ENCODE measurements around the gene YLPM1.

YLPM1 gene

GRCh38 chr14:74875204-74875603, 112.1 kb downstream of the YLPM1 start:
- Histone ChIP-seq H3K9me2 (replicated peaks; ENCODE audit: low read depth, low read length) (no peaks in the 10 kb centered on the region), H3K9me3 (ENCODE audit: insufficient read depth, low read depth, low read length) (no peaks in the 10 kb centered on the region), H3K79me2 (ENCODE audit: insufficient read depth, low read length) (no peaks in the 10 kb centered on the region), H3K4me2 (ENCODE audit: low read depth, low read length, poor library complexity, severe bottlenecking) (peak overlapping the region; percentile 66), H3K9ac (ENCODE audit: low read depth, low read length, poor library complexity, severe bottlenecking) (no peak overlapping the region), H2AFZ (ENCODE audit: low read length) (no peak overlapping the region), H3K27me3 (ENCODE audit: insufficient read depth, low read length, poor library complexity, severe bottlenecking) (no peaks in the 10 kb centered on the region), H3F3A (ENCODE audit: low read depth) (no peaks in the 10 kb centered on the region), H3K4me1 (ENCODE audit: insufficient read depth, low read length, poor library complexity, severe bottlenecking) (peaks cover 16% of the 10 kb centered on the region), H3K4me3 (ENCODE audit: low read length, poor library complexity, severe bottlenecking) (peak overlapping the region; percentile 65), H3K36me3 (ENCODE audit: insufficient read depth, low read length) (no peaks in the 10 kb centered on the region), H4K20me1 (ENCODE audit: insufficient read depth, low read length, poor library complexity, severe bottlenecking) (no peaks in the 10 kb centered on the region)
- TF ChIP-seq EZH2phosphoT487 (IDR thresholded peaks at IDR 0.05; ENCODE audit: borderline replicate concordance) (no peak), CTCF (conservative IDR thresholded peaks at IDR 0.05; ENCODE audit: low read length) (no peak)

GRCh38 chr14:74875941-74876913, 113.1 kb downstream of the YLPM1 start, which contains the start of gene PROX2:
PROX2 (minus strand) TSS chr14:74876145; CDS start chr14:74863834, 12,311 bp downstream.
- peak within 1 kb of the TSS; percentile 65 for H3K4me3 ChIP-seq (ENCODE audit: low read length, poor library complexity, severe bottlenecking)
- H3K4me1 ChIP-seq (ENCODE audit: insufficient read depth, low read length, poor library complexity, severe bottlenecking), result peaks cover 22% of the 10 kb centered on the region
- H2AFZ ChIP-seq (ENCODE audit: low read length), result peak within 1 kb of the TSS; percentile 69
- TF ChIP-seq CTCF (conservative IDR thresholded peaks at IDR 0.05; ENCODE audit: low read length), result no peak
- no peak for TF ChIP-seq EZH2phosphoT487 (IDR thresholded peaks at IDR 0.05; ENCODE audit: borderline replicate concordance)
- H3K4me2 ChIP-seq (ENCODE audit: low read depth, low read length, poor library complexity, severe bottlenecking), result peak within 1 kb of the TSS; percentile 66
- no peaks in the 10 kb centered on the region for H3K36me3 ChIP-seq (ENCODE audit: insufficient read depth, low read length)
- no peaks in the 10 kb centered on the region for H4K20me1 ChIP-seq (ENCODE audit: insufficient read depth, low read length, poor library complexity, severe bottlenecking)
- peak within 1 kb of the TSS; percentile 63 for H3K9ac ChIP-seq (ENCODE audit: low read depth, low read length, poor library complexity, severe bottlenecking)
- H3K9me3 ChIP-seq (ENCODE audit: insufficient read depth, low read depth, low read length), result no peaks in the 10 kb centered on the region
- H3K9me2 ChIP-seq (replicated peaks; ENCODE audit: low read depth, low read length), result no peaks in the 10 kb centered on the region
- H3K79me2 ChIP-seq (ENCODE audit: insufficient read depth, low read length), result peaks cover under 1% of the 10 kb centered on the region; the same call in 1 of the 2 replicates
- H3K27me3 ChIP-seq (ENCODE audit: insufficient read depth, low read length, poor library complexity, severe bottlenecking), result no peaks in the 10 kb centered on the region
- H3F3A ChIP-seq (ENCODE audit: low read depth), result no peaks in the 10 kb centered on the region

GRCh38 chr14:74879427-74880182, 116.5 kb downstream of the YLPM1 start:
- H3K4me3 ChIP-seq (ENCODE audit: low read length, poor library complexity, severe bottlenecking), result no peak overlapping the region
- H3K9ac ChIP-seq (ENCODE audit: low read depth, low read length, poor library complexity, severe bottlenecking), result no peak overlapping the region
- H3K36me3 ChIP-seq (ENCODE audit: insufficient read depth, low read length), result no peaks in the 10 kb centered on the region
- H3K27me3 ChIP-seq (ENCODE audit: insufficient read depth, low read length, poor library complexity, severe bottlenecking), result no peaks in the 10 kb centered on the region
- no peak overlapping the region for H3K4me2 ChIP-seq (ENCODE audit: low read depth, low read length, poor library complexity, severe bottlenecking)
- TF ChIP-seq EZH2phosphoT487 (IDR thresholded peaks at IDR 0.05; ENCODE audit: borderline replicate concordance) (no peak), CTCF (conservative IDR thresholded peaks at IDR 0.05; ENCODE audit: low read length) (no peak)
- no peaks in the 10 kb centered on the region for H3F3A ChIP-seq (ENCODE audit: low read depth)
- peaks cover 44% of the 10 kb centered on the region for H3K4me1 ChIP-seq (ENCODE audit: insufficient read depth, low read length, poor library complexity, severe bottlenecking)
- H3K9me3 ChIP-seq (ENCODE audit: insufficient read depth, low read depth, low read length), result no peaks in the 10 kb centered on the region
- peaks cover 27% of the 10 kb centered on the region for H4K20me1 ChIP-seq (ENCODE audit: insufficient read depth, low read length, poor library complexity, severe bottlenecking)
- H3K9me2 ChIP-seq (replicated peaks; ENCODE audit: low read depth, low read length), result no peaks in the 10 kb centered on the region
- no peak overlapping the region; the same call in 1 of the 2 replicates for H2AFZ ChIP-seq (ENCODE audit: low read length)
- peaks cover 34% of the 10 kb centered on the region for H3K79me2 ChIP-seq (ENCODE audit: insufficient read depth, low read length)
